GM12891 (cell line): ENCODE data around the gene SPACDR.
A peak's percentile ranks its signal among the peaks of the same experiment; 100 is the strongest.

Experiments
- DNase-seq: peaks from one replicate; pipeline ENCODE4 v3.0.0; 2011; ENCODE audit warnings: low spot score; ENCODE audit not compliant: insufficient read length
- FAIRE-seq: peaks from 2 replicates; lab custom pipeline; 2011; peaks lifted over from hg19 to GRCh38; lab: Jason Lieb, UNC
- PAX5 ChIP-seq: IDR thresholded peaks from 2 replicates; pipeline ENCODE4 v1.6.1; 2011; ENCODE audit warnings: low read length, moderate library complexity, mild to moderate bottlenecking; ENCODE audit not compliant: insufficient read depth, severe bottlenecking
- POLR2A ChIP-seq: IDR thresholded peaks from 2 replicates; pipeline ENCODE4 v1.6.1; 2011; ENCODE audit warnings: low read depth, low read length, control low read depth
- POLR2AphosphoS5 ChIP-seq: IDR thresholded peaks from 2 replicates; pipeline ENCODE4 v1.6.1; 2011; ENCODE audit warnings: low read depth, low read length, control low read depth
- POU2F2 ChIP-seq: IDR thresholded peaks from 2 replicates; pipeline ENCODE4 v1.6.1; 2011; ENCODE audit warnings: low read depth, mild to moderate bottlenecking, control low read depth, low read length, moderate library complexity
- SPI1 ChIP-seq: IDR thresholded peaks from 2 replicates; pipeline ENCODE4 v1.6.1; 2011; ENCODE audit warnings: low read depth, low read length, control low read depth
- TAF1 ChIP-seq: IDR thresholded peaks from 2 replicates; pipeline ENCODE4 v1.6.1; 2011; ENCODE audit warnings: low read depth, low read length, control low read depth

The SPACDR gene

GRCh38 chr7:100485471-100485876 is 21.4 kb upstream of the SPACDR start:
- DNase-seq = no peak
- FAIRE-seq = no peak
- TF ChIP-seq TAF1 (no peak), POLR2AphosphoS5 (no peak), PAX5 (no peak), SPI1 (no peak), POU2F2 (no peak), POLR2A (no peak)

- no peak for FAIRE-seq
- TF ChIP-seq PAX5 (no peak), SPI1 (no peak), POLR2A (no peak), POU2F2 (no peak), TAF1 (no peak), POLR2AphosphoS5 (no peak)
- DNase-seq = no peak
Measured at GRCh38 chr7:100484673-100485045, 20.6 kb upstream of the SPACDR start.

- FAIRE-seq (no peak), DNase-seq (no peak)
- TF ChIP-seq POU2F2 (no peak), SPI1 (no peak), POLR2AphosphoS5 (no peak), PAX5 (no peak), POLR2A (no peak), TAF1 (no peak)
Measured at GRCh38 chr7:100483722-100484672, 19.9 kb upstream of the SPACDR start, which contains the start of gene NYAP1. TSS of gene NYAP1 (plus strand) at chr7:100483927. CDS start at chr7:100485312, 1,385 bp downstream.

GRCh38 chr7:100483090-100483721 is 19.1 kb upstream of the SPACDR start:
- no peak for TF ChIP-seq SPI1
- no peak for TF ChIP-seq TAF1
- no peak for TF ChIP-seq POLR2A
- no peak for TF ChIP-seq POLR2AphosphoS5
- TF ChIP-seq PAX5 = peak; percentile 65
- peak; percentile 82 for DNase-seq
- FAIRE-seq = peak; percentile 82

GRCh38 chr7:100482728-100483089 is 18.6 kb upstream of the SPACDR start:
- FAIRE-seq = no peak
- DNase-seq = no peak
- TF ChIP-seq SPI1 (no peak), POLR2AphosphoS5 (no peak)

GRCh38 chr7:100481466-100481865 is 17.4 kb upstream of the SPACDR start:
- no peak for FAIRE-seq
- TF ChIP-seq POLR2AphosphoS5 = no peak
- TF ChIP-seq TAF1 = no peak
- TF ChIP-seq PAX5 = no peak
- no peak for TF ChIP-seq POLR2A
- TF ChIP-seq SPI1 = no peak
- no peak for TF ChIP-seq POU2F2

GRCh38 chr7:100478958-100479660 is 15.0 kb upstream of the SPACDR start, which contains the start of gene TSC22D4:
TSS of gene TSC22D4 (minus strand) at chr7:100479214. CDS start at chr7:100478038, 1,176 bp downstream.
- DNase-seq = peak; percentile 92
- FAIRE-seq = peak; percentile 94
- TF ChIP-seq PAX5 (no peak), TAF1 (peak; percentile 32), POU2F2 (no peak), SPI1 (peak; percentile 44), POLR2A (peak; percentile 69; the same call in 1 of the 2 replicates), POLR2AphosphoS5 (peak; percentile 74)

More at GRCh38 chr7:100481466-100481865, 17.4 kb upstream of the SPACDR start:
- DNase-seq = no peak

GRCh38 chr7:100477871-100478267 is 13.8 kb upstream of the SPACDR start:
- no peak for DNase-seq
- TF ChIP-seq PAX5 (no peak), POLR2AphosphoS5 (no peak), POU2F2 (no peak), TAF1 (no peak), POLR2A (no peak), SPI1 (no peak)
- no peak for FAIRE-seq
